ENCODE data around the gene GPR101. TPM values are rescaled to one million over a fixed set of nuclear protein-coding genes. Genes with fewer than 3 reads are reported as not detected.

The GPR101 gene
- not detected for total RNA-seq

DNA sequence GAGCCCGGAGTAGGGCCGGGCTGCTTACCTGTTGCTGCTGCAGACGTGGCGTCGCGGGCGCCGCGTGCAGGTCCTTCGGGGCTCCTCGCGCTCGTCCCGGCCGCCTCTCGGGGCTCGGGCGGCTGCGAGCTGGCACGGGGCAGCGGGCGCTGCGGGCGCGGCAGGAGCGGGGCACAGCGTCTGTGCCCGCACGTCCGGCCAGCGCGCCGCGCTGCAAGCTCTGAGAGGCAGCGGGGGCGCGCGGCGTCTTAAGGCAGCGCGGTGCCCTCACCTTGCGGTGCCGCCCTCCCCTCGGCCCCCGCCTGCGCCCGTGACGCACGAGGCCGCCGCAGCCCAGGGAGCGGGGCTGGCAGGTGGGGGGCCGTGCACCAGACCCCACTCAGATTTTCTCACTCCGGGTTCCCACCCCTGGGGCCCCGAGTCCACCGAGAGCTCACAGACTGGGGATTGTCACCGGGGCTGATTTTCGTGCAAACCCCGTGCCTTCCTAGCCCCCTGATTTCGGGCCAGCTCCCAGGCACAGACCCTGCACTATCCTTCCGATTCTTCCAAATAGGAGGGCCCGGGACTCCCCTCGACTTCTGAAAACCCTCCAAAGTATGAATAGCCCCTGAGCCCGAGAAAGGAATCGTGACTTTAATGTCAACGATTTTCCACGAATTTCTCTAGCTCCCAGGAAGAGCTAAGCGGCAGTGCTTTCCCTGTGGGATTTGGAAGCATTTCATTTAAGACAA lies at the start of gene GPR101:
Gene GPR101, minus strand, starts transcription at position 222 of the 734 bp plus-strand sequence. CDS start 2,321 bp downstream, outside the sequence.

Other genes starting within 250 kb of the GPR101 start
- 100 to 1,000 TPM; 252 to 257 TPM for gene RBMX, start 153.3 kb downstream of the GPR101 start, total RNA-seq

Measured in activated naive CD4-positive, alpha-beta T cell treated with anti-CD3 and anti-CD28 coated beads, Interleukin-2, amount 10 ng/mL, durations not matched to agents 5 hours and 36 hours (primary cell).